GM12878 (cell line): Measurements from ENCODE around the gene CNNM3. TPM values are rescaled to one million over a fixed set of nuclear protein-coding genes. Genes with fewer than 3 reads are reported as not detected.

Experiments
- ATAC-seq: fragments of 200-7000 bp; cut with Tn5 transposase; 3 replicates; pipeline ENCODE4 v1.9.1; 2020; ENCODE audit warnings: mild to moderate bottlenecking, moderate library complexity
- BruUV-seq: library from RNA; stranded (reverse); fragments of 400-500 nt; replicated peaks from 2 replicates; lab custom pipeline; 2021; lab: Mats Ljungman, UMichigan
- CTCF ChIA-PET: fragments of 300-600 bp; sonication (Branson Sonifier 250); formaldehyde crosslinking; extraction: SDS; loops from one replicate; lab custom pipeline; 2021; ENCODE audit warnings: inconsistent platforms; lab: Yijun Ruan, JAX
- POLR2A ChIA-PET: fragments of 350-600 bp; formaldehyde crosslinking; extraction: SDS; loops from one replicate; lab custom pipeline; 2021; ENCODE audit warnings: inconsistent platforms; lab: Charles Lee
- RAD21 ChIA-PET: fragments of 300-600 bp; sonication (Branson Sonifier 250); formaldehyde crosslinking; loops from one replicate; lab custom pipeline; 2023; ENCODE audit warnings: antibody characterized with exemption; ENCODE audit not compliant: unreplicated experiment; lab: Charles Lee
- SMC1A ChIA-PET: fragments of 300-600 bp; sonication (Branson Sonifier 250); formaldehyde crosslinking; loops from one replicate; lab custom pipeline; 2023; ENCODE audit not compliant: unreplicated experiment, uncharacterized antibody; lab: Charles Lee
- DNase-seq: peaks from one replicate; pipeline ENCODE4 v3.0.0-alpha.2; 2011; ENCODE audit warnings: low read depth, low spot score
- FAIRE-seq: peaks from 3 replicates; lab custom pipeline; 2011; peaks lifted over from hg19 to GRCh38; lab: Jason Lieb, UNC
- H2AFZ ChIP-seq: 2 replicates; pipeline ENCODE4 v1.6.0; 2011; ENCODE audit warnings: low read depth, low read length, control low read depth; ENCODE audit not compliant: control insufficient read depth
- H3K27ac ChIP-seq: 2 replicates; pipeline ENCODE4 v1.5.1; 2011; ENCODE audit warnings: control low read depth; ENCODE audit not compliant: control insufficient read depth, insufficient read depth
- H3K27me3 ChIP-seq, 2 experiments: replicated peaks in 1 of 2; 2 replicates each; pipeline versions ENCODE4 v1.6.0 to v1.6.1; 2011; ENCODE audit warnings: low read length in 1 of 2; ENCODE audit not compliant: control insufficient read depth in 2 of 2, insufficient read depth in 2 of 2
- H3K36me3 ChIP-seq, 2 experiments: 2 replicates each; pipeline ENCODE4 v1.5.1; 2011; ENCODE audit warnings: low read length in 1 of 2; ENCODE audit not compliant: control insufficient read depth in 2 of 2, insufficient read depth in 2 of 2
- H3K4me1 ChIP-seq: 2 replicates; pipeline ENCODE4 v1.6.1; 2011; ENCODE audit warnings: mild to moderate bottlenecking, low read length, moderate library complexity, mixed read lengths; ENCODE audit not compliant: control insufficient read depth, insufficient read depth
- H3K4me2 ChIP-seq: 2 replicates; pipeline ENCODE4 v1.6.0; 2011; ENCODE audit warnings: control low read depth; ENCODE audit not compliant: control insufficient read depth, insufficient read depth
- H3K4me3 ChIP-seq: fragments of 200-600 bp; sonication (generic); 2 replicates; pipeline ENCODE4 v1.5.1; 2016
- H3K79me2 ChIP-seq: 2 replicates; pipeline ENCODE4 v1.6.0; 2011; ENCODE audit warnings: low read length; ENCODE audit not compliant: control insufficient read depth, insufficient read depth
- H3K9ac ChIP-seq: 2 replicates; pipeline ENCODE4 v1.8.0; 2011; ENCODE audit warnings: low read length, control low read depth, mixed read lengths; ENCODE audit not compliant: control insufficient read depth, insufficient read depth
- H3K9me3 ChIP-seq: replicated peaks from 3 replicates; pipeline ENCODE4 v1.5.1; 2011; ENCODE audit warnings: mild to moderate bottlenecking, low read length; ENCODE audit not compliant: control insufficient read depth, insufficient read depth
- H4K20me1 ChIP-seq: 2 replicates; pipeline ENCODE4 v1.6.0; 2011; ENCODE audit not compliant: control insufficient read depth, insufficient read depth
- CBX3 ChIP-seq: fragments of 200-600 bp; sonication (generic); IDR thresholded peaks from 2 replicates; pipeline ENCODE4 v1.6.1; 2016; ENCODE audit warnings: low read depth, borderline replicate concordance
- CREM ChIP-seq: IDR thresholded peaks from 2 replicates; pipeline ENCODE4 v1.6.1; 2014; ENCODE audit warnings: antibody characterized with exemption, low read depth
- DPF2 ChIP-seq: fragments of 450-650 bp; IDR thresholded peaks from 2 replicates; pipeline ENCODE4 v1.6.1; 2017; ENCODE audit warnings: mild to moderate bottlenecking
- MLLT1 ChIP-seq: fragments of 450-650 bp; IDR thresholded peaks from 2 replicates; pipeline ENCODE4 v1.6.1; 2016; ENCODE audit warnings: mild to moderate bottlenecking
- MTA2 ChIP-seq: fragments of 450-650 bp; IDR thresholded peaks from 2 replicates; pipeline ENCODE4 v1.6.1; 2016; ENCODE audit warnings: low read depth, mild to moderate bottlenecking, moderate library complexity
- MTA3 ChIP-seq: IDR thresholded peaks from 2 replicates; pipeline ENCODE4 v1.6.1; 2012; ENCODE audit warnings: low read length, inconsistent platforms, borderline replicate concordance
- MXI1 ChIP-seq: fragments of 150-350 bp; IDR thresholded peaks from 2 replicates; pipeline ENCODE4 v1.6.1; 2011; ENCODE audit warnings: low read depth, mild to moderate bottlenecking, inconsistent platforms, low read length, improper control_type of control experiment
- NFIC ChIP-seq: IDR thresholded peaks from 2 replicates; pipeline ENCODE4 v1.6.1; 2012; ENCODE audit warnings: low read depth, mild to moderate bottlenecking, inconsistent platforms, low read length, moderate library complexity
- SIN3A ChIP-seq: IDR thresholded peaks from 2 replicates; pipeline ENCODE4 v1.6.1; 2012; ENCODE audit warnings: low read depth, low read length, improper control_type of control experiment
- SREBF1 ChIP-seq: IDR thresholded peaks from 2 replicates; pipeline ENCODE4 v1.6.1; 2012; ENCODE audit warnings: mild to moderate bottlenecking, low read length
- WGBS: methylation state at CpG from one replicate; pipeline ENCODE4 v1.1.6; 2016; ENCODE audit warnings: low lambda C conversion rate; ENCODE audit not compliant: insufficient replicate concordance, insufficient coverage; ENCODE audit errors: missing lambda C conversion rate; 5-methylcytosine and 5-hydroxymethylcytosine counted together
- in situ Hi-C: fragments of 300-500 bp; cut with MboI; formaldehyde crosslinking; loops from 9 replicates; pipeline ENCODE4 v1.14.3; 2018; ENCODE audit warnings: mixed read lengths
- intact Hi-C: fragments of 100-400 bp; cut with micrococcal nuclease; formaldehyde crosslinking; loops from one replicate; pipeline ENCODE4 v1.14.2; 2022; ENCODE audit not compliant: unreplicated experiment
- polyA plus RNA-seq, 11 experiments: library from polyadenylated mRNA; depleted of rRNA in 4 of 11; unstranded in 6 of 11; stranded (reverse) in 5 of 11; fragments of >200 nt; fragmentation: Nextera tagmentation in 4 of 11; fragmentation: Illumina TruSeq in 1 of 11; extraction: Ambion mirVana in 4 of 11; extraction: Trizol in 1 of 11; gene quantifications; 1 replicate in 1 of 11; 2 replicates in 10 of 11; pipeline versions ENCODE4 v1.2.1 to v1.2.3, GENCODE V29; 2011 to 2016; ENCODE audit warnings: inconsistent platforms in 2 of 11, missing spikeins in 2 of 11, low read depth in 1 of 11
- total RNA-seq, 4 experiments: library from RNA; depleted of rRNA in 3 of 4; stranded (reverse); fragments of >200 nt in 3 of 4; fragmentation: Illumina TruSeq in 1 of 4; extraction: Trizol in 1 of 4; gene quantifications; 2 replicates each; pipeline versions ENCODE4 v1.2.1 to v1.2.3, GENCODE V29; 2013 to 2021
- TF ChIP-seq, protein P1 (sequence below): fragments of 450-650 bp; IDR thresholded peaks from 2 replicates; pipeline ENCODE4 v1.6.1; 2017; ENCODE audit warnings: mild to moderate bottlenecking
- TF ChIP-seq, protein P2 (sequence below): fragments of 450-650 bp; IDR thresholded peaks from 2 replicates; pipeline ENCODE4 v1.6.1; 2018; ENCODE audit warnings: borderline replicate concordance, mild to moderate bottlenecking; ENCODE audit not compliant: partially characterized antibody

Gene CNNM3
- total and polyA plus RNA-seq, 10 of the 15 experiments (the other 5 are each of a cell fraction or from before 2014, with no cell fraction given), result 0.72 to 14.3 (median 4.0) TPM

GRCh38 chr2:96806468-96807126 lies 9.5 kb upstream of the CNNM3 start:
- in situ Hi-C loops (no loop called here), intact Hi-C loops (no loop called here)
- no TSS peak for BruUV-seq
- H3K4me1 ChIP-seq, result peaks cover 13% of the 10 kb centered on the region
- RAD21 ChIA-PET, result interaction anchor here (1.2 kb wide), 1 partner anchor 38 kb away, joined by 3 read pairs; no protein-coding TSS in a partner anchor
- H3K9me3 ChIP-seq, result no peaks in the 10 kb centered on the region
- H3K4me3 ChIP-seq, result 0 out of 2 replicates have a peak overlapping the region, but pooled peaks have one; percentile 1
- CTCF ChIA-PET, result interaction anchor here (0.8 to 1.4 kb wide), 2 partner anchors 9 to 43 kb away, joined by 3 to 4 read pairs; no protein-coding TSS in a partner anchor
- SMC1A ChIA-PET, result interaction anchor here (0.8 kb wide), 1 partner anchor 399 kb away, joined by 3 read pairs; no protein-coding TSS in a partner anchor
- WGBS, result 38% methylated on average over 23 of the region's 23 CpGs
- ATAC-seq, result peak; percentile 76
- peak overlapping the region; percentile 35 for H2AFZ ChIP-seq
- POLR2A ChIA-PET, result interaction anchor here (0.6 to 0.7 kb wide), 2 partner anchors 33 to 47 kb away, joined by 3 to 4 read pairs; no protein-coding TSS in a partner anchor
- H3K79me2 ChIP-seq, result no peaks in the 10 kb centered on the region
- FAIRE-seq, result no peak
- no peaks in the 10 kb centered on the region for H4K20me1 ChIP-seq
- TF ChIP-seq NFIC, result no peak
- TF ChIP-seq, protein P1, sequence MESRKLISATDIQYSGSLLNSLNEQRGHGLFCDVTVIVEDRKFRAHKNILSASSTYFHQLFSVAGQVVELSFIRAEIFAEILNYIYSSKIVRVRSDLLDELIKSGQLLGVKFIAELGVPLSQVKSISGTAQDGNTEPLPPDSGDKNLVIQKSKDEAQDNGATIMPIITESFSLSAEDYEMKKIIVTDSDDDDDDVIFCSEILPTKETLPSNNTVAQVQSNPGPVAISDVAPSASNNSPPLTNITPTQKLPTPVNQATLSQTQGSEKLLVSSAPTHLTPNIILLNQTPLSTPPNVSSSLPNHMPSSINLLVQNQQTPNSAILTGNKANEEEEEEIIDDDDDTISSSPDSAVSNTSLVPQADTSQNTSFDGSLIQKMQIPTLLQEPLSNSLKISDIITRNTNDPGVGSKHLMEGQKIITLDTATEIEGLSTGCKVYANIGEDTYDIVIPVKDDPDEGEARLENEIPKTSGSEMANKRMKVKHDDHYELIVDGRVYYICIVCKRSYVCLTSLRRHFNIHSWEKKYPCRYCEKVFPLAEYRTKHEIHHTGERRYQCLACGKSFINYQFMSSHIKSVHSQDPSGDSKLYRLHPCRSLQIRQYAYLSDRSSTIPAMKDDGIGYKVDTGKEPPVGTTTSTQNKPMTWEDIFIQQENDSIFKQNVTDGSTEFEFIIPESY, result peak; percentile 93; the same call in 1 of the 2 replicates
- TF ChIP-seq MLLT1, result peak; percentile 75; the same call in 1 of the 2 replicates
- TF ChIP-seq DPF2, result no peak
- TF ChIP-seq MXI1, result 0 out of 2 replicates have a peak, but pooled peaks have one; percentile 28
- no peak for TF ChIP-seq MTA3
- TF ChIP-seq SIN3A, result no peak
- TF ChIP-seq SREBF1, result no peak
- TF ChIP-seq MTA2, result peak; percentile 24; the same call in 1 of the 2 replicates
- no peak for TF ChIP-seq CREM
- no peak for TF ChIP-seq CBX3
- TF ChIP-seq, protein P2, sequence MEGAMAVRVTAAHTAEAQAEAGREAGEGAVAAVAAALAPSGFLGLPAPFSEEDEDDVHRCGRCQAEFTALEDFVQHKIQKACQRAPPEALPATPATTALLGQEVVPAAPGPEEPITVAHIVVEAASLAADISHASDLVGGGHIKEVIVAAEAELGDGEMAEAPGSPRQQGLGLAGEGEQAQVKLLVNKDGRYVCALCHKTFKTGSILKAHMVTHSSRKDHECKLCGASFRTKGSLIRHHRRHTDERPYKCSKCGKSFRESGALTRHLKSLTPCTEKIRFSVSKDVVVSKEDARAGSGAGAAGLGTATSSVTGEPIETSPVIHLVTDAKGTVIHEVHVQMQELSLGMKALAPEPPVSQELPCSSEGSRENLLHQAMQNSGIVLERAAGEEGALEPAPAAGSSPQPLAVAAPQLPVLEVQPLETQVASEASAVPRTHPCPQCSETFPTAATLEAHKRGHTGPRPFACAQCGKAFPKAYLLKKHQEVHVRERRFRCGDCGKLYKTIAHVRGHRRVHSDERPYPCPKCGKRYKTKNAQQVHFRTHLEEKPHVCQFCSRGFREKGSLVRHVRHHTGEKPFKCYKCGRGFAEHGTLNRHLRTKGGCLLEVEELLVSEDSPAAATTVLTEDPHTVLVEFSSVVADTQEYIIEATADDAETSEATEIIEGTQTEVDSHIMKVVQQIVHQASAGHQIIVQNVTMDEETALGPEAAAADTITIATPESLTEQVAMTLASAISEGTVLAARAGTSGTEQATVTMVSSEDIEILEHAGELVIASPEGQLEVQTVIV, result no peak
- H3K27ac ChIP-seq, result peak overlapping the region; percentile 38
- DNase-seq, result peak; percentile 38
- peak overlapping the region; percentile 51 for H3K4me2 ChIP-seq
- peak overlapping the region; percentile 13; the same call in 1 of the 2 replicates for H3K9ac ChIP-seq
- H3K27me3 ChIP-seq, result no peaks in the 10 kb centered on the region
- H3K36me3 ChIP-seq, result peaks cover 7 to 14% of the 10 kb centered on the region in 2 experiments; a peak in 3 of 4 replicates
